ENCODE data around the gene NNMT. TPM values are rescaled to one million over a fixed set of nuclear protein-coding genes. Genes with fewer than 3 reads are reported as not detected.

The NNMT gene
- total RNA-seq, 1 donor from 2014 or later: 2.8 TPM

- Mint-ChIP-seq H3K27me3 (peaks cover 49% of the 10 kb centered on the region), H3K36me3 (peaks cover 4% of the 10 kb centered on the region), H3K4me1 (ENCODE audit: unreplicated experiment) (peaks cover 39% of the 10 kb centered on the region), H3K4me3 (no peak overlapping the region), H3K27ac (peak overlapping the region; percentile 56), H3K9me3 (no peaks in the 10 kb centered on the region)
- DNase-seq (ENCODE audit: extremely low spot score, unreplicated experiment): no peak
- TF ChIP-seq, protein P1, sequence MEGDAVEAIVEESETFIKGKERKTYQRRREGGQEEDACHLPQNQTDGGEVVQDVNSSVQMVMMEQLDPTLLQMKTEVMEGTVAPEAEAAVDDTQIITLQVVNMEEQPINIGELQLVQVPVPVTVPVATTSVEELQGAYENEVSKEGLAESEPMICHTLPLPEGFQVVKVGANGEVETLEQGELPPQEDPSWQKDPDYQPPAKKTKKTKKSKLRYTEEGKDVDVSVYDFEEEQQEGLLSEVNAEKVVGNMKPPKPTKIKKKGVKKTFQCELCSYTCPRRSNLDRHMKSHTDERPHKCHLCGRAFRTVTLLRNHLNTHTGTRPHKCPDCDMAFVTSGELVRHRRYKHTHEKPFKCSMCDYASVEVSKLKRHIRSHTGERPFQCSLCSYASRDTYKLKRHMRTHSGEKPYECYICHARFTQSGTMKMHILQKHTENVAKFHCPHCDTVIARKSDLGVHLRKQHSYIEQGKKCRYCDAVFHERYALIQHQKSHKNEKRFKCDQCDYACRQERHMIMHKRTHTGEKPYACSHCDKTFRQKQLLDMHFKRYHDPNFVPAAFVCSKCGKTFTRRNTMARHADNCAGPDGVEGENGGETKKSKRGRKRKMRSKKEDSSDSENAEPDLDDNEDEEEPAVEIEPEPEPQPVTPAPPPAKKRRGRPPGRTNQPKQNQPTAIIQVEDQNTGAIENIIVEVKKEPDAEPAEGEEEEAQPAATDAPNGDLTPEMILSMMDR (conservative IDR thresholded peaks at IDR 0.05): no peak
These were observed 43.4 kb upstream of the NNMT start for GRCh38 chr11:114252767-114253166.

GRCh38 chr11:114253771-114254170, 42.4 kb upstream of the NNMT start:
- Mint-ChIP-seq H3K9me3 (no peaks in the 10 kb centered on the region), H3K4me1 (ENCODE audit: unreplicated experiment) (peaks cover 44% of the 10 kb centered on the region), H3K27ac (no peak overlapping the region), H3K27me3 (peaks cover 49% of the 10 kb centered on the region), H3K4me3 (no peak overlapping the region), H3K36me3 (peaks cover under 1% of the 10 kb centered on the region)
- DNase-seq (ENCODE audit: extremely low spot score, unreplicated experiment): no peak
- TF ChIP-seq, protein P1 (conservative IDR thresholded peaks at IDR 0.05): no peak

DNA sequence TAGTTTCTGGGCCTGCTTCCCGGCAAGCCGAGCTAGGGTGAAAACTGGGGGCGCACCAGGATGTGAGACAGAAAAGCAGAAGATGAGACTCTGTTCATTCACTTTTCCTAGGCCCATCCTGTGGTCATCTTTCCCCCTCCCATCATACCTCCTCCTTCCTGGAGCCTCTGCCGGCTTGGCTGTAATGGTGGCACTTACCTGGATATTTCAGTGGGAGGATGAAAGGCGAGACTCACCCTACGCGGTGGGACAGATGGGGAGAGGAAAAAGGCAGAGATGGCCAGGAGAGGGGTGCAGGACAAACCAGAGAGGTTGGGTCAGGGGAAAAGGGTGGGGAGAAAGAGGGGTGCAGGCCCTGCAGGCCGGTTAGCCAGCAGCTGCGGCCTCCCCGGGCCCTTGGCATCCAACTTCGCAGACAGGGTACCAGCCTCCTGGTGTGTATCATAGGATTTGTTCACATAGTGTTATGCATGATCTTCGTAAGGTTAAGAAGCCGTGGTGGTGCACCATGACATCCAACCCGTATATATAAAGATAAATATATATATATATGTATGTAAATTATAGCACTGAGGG, 41.5 kb upstream of the NNMT start:
- H3K27ac Mint-ChIP-seq: no peak overlapping the region
- H3K27me3 Mint-ChIP-seq: peaks cover 53% of the 10 kb centered on the region

DNA sequence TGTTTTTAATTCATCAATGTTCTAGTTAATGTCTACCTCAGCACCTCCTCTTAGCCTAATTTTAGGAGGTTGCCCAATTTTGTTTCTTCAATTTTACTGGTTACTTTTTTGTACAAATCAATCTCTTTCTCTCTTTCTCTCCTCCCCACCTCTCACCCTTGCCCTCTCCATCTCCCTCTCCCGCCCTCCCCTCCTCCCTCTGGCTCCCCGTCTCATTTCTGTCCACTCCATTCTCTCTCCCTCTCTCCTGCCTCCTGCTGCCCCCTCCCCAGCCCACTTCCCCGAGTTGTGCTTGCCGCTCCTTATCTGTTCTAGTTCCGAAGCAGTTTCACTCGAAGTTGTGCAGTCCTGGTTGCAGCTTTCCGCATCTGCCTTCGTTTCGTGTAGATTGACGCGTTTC, 40.9 kb upstream of the NNMT start:
- TF ChIP-seq, protein P1 (conservative IDR thresholded peaks at IDR 0.05): no peak
- DNase-seq (ENCODE audit: extremely low spot score, unreplicated experiment): no peak
- H3K9me3 Mint-ChIP-seq: no peaks in the 10 kb centered on the region
- H3K27me3 Mint-ChIP-seq: peaks cover 57% of the 10 kb centered on the region
- H3K4me3 Mint-ChIP-seq: no peak overlapping the region
- H3K27ac Mint-ChIP-seq: no peak overlapping the region
- H3K4me1 Mint-ChIP-seq (ENCODE audit: unreplicated experiment): peaks cover 55% of the 10 kb centered on the region
- H3K36me3 Mint-ChIP-seq: no peaks in the 10 kb centered on the region

More for the DNA sequence above, 41.5 kb upstream of the NNMT start:
- H3K4me1 Mint-ChIP-seq (ENCODE audit: unreplicated experiment): peaks cover 48% of the 10 kb centered on the region
- H3K4me3 Mint-ChIP-seq: no peak overlapping the region
- H3K36me3 Mint-ChIP-seq: no peaks in the 10 kb centered on the region
- no peaks in the 10 kb centered on the region for H3K9me3 Mint-ChIP-seq
- TF ChIP-seq, protein P1 (conservative IDR thresholded peaks at IDR 0.05): no peak
- no peak for DNase-seq (ENCODE audit: extremely low spot score, unreplicated experiment)

- Mint-ChIP-seq H3K27me3 (peaks cover 56% of the 10 kb centered on the region), H3K4me1 (ENCODE audit: unreplicated experiment) (peaks cover 52% of the 10 kb centered on the region)
These were observed 39.8 kb upstream of the NNMT start for GRCh38 chr11:114256176-114256966.

More at GRCh38 chr11:114256176-114256966, 39.8 kb upstream of the NNMT start:
- Mint-ChIP-seq H3K4me3 (no peak overlapping the region), H3K9me3 (no peaks in the 10 kb centered on the region), H3K27ac (no peak overlapping the region), H3K36me3 (no peaks in the 10 kb centered on the region)
- TF ChIP-seq, protein P1 (conservative IDR thresholded peaks at IDR 0.05): no peak
- no peak for DNase-seq (ENCODE audit: extremely low spot score, unreplicated experiment)

Data from type B pancreatic cell (in vitro differentiated cells).